HG02642 (cell line): Measurements from ENCODE around the gene VSTM4.

Experiments
- ATAC-seq: cut with Tn5 transposase; IDR thresholded peaks from one replicate; pipeline ENCODE4 v1.9.1; 2021; ENCODE audit warnings: mild to moderate bottlenecking; ENCODE audit not compliant: unreplicated experiment, poor library complexity

VSTM4 gene

DNA sequence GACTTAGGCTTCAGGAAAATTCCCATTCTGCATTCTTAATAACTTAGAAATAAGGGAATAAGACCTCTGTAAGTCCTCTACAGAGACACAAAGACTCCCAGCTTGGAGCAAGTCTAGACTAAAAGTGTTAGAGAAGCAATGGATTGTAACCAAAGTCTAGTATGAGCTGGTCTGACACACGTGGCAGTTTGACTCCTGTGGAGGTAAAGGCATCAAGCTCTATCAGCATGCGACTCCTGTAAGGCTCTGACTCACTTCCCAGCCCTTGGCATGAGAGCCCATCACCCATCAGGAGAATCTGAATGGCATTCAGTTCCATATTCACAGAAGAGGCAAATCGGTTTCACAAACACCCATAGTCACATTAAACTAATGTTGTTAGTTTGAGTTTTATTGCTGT, 4.4 kb upstream of the VSTM4 start:
- no peak for ATAC-seq

DNA sequence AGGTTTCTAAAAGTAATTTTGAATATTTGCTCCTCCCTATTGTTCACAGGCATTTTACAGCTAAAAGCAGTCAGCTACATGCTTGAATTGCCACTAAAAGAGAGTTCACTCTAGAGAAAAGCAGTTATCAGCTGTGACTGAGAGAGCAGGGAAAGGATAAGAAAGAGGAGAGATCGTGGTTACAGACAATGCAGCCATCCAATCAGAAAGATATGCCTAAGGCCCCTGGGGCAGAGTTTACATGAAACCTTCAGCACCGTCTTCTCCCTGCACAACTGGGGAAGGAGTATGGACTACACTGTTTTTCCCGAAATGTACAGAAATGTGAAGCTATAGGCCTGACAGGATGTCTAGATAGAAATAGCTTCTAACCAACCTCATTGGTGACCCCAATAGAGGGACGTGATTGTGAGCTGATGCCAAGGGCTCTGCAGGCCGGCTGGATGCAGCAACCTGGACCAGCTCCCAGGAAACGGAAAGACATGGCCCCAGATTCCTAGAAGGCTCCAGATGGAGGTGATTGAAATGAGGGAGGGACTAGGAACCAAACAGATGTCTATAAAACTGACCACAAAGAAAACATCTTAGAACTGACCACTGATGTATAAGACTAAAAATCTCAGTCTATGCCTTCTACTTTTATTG, 3.2 kb upstream of the VSTM4 start:
- ATAC-seq, result no peak

DNA sequence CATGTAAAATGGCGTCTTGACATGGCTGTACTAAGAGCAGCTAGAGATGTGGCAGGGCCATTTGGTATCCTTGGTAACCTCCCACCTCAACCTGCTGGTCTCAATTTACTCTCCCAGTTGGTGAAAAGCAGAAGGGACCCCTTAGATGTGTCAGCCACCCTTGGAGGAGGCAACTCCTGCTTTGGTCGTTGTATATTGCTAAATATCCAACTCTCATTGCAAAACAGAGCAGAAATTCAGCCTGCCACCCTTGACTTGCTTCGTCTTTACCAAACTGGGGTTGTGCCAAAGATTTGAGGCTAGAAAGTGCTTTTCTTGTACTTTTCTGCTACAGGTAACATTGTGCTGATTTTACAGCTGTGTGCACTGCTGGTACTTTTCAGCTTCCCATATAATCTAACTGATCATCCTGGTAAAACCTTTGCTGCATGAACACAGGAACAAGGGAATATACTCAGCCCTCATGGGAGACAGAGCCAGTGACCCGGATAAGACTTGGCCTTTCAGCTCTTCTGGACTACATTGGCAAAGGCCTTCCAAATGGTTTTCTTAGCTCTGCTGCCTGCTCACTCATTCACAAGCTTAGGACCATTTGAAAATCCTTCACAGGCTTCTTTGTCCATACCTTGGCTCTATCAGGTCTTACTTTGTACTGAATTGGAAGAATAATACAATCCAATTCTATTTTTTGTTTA, 2.2 kb upstream of the VSTM4 start:
- ATAC-seq, result no peak

DNA sequence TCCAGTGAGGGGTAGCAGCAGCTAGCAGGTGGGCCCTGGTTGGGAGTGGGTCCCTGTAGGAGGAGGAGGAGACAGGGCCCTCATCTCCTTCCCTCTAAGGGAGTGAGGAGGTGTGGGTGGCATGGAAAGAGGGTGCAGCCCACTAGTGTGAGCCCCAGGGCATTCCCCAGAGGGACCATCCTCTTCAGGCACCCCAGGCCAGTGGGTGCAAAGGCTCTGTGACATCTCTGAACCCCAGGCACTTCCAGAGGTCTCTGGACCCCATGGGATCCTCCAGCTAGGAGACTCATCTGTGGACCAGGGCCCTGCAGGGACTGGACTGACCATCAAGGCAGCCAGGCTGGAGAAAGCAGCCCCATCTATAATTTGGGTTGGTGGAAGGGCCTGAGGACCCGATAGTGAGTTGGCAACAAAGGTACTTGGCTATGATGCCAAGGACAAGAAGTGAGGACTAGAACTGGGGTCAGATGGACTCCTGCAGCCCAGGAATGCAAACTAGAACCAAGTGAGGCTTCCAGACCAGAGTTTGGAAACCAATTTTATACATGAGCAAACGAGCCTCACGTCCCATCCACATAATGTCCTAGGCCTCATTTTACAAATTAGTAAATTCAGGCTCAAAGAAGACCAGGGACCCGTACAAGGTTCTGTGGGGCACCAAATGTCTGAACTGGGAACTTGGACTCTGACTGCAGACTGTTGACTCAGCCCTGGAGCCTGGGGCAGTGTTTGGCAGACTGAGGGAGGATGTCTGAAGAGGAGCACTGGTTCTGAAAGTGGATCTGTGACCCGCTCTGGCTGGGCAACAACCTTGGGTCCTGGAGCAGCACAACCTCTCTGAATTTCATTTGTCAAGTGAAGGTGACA, 1.4 kb upstream of the VSTM4 start:
- no peak for ATAC-seq

DNA sequence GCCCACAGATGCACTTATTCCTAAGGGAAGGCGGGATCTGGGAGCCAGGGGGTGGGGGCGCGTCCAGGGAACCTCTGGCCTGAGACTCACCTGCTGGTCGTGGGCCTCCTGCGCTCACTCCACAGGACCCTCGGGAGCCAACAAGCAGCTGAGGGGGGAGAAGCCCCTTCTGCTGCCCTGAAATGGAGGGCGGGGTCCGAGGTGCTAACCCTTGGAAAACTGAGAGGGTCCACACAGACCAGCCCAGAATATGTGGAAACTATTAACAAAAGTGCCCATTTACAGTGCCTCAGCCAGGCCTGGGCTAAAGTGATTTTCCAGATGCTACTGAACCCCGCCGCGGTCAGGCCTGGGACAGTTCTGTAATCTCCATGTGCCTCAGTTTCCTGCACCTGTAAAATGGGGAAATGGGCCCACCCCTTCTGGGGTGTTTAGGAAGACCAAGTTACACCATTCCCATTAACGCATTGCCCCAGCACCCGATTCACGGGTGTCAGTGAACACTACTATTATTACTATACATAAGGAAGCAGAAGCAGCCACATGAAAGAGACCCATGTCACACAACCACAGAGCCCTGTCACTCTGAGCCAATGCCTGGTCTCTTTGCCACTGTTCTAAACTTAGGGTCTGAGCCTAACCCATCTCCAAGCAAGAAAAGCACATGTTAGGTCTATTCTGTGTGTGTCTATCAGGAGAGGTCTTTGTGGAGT, 630 bp upstream of the VSTM4 start:
- ATAC-seq, result no peak

DNA sequence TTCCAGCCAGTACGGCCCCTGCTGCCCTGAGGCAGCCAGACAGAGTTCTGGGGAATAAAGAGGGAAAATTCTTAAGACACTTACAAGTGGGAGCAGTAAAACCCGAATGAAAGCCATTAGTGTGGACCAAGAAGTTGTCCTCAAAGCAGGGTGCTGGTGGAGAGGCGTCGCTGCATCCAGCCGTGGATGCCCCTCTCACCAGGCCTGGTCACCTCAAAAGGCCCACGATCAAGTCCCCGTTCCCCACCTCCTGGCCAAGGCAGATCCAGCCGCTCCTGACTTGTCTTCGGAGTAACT, 656 bp downstream of the VSTM4 start:
- no peak for ATAC-seq

DNA sequence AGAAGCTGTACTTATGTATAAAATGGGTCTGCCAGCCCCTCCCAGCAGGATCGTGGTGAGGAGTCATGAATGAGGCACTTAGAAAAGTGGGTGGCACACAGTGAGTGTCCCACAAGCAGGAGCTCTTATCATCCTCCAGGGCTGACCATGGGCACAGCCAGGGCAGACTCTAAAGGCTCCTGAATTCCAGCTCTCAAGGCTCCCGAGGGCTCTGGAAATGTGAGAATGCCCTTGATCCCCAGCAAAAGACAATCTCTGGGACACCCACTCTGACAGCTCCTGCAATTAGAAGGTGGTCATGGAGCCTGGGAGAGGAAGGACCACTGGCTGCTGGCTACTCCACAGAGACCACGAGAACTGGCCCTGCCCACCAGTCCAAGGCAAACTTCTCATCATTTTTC, 1.6 kb downstream of the VSTM4 start:
- no peak for ATAC-seq

DNA sequence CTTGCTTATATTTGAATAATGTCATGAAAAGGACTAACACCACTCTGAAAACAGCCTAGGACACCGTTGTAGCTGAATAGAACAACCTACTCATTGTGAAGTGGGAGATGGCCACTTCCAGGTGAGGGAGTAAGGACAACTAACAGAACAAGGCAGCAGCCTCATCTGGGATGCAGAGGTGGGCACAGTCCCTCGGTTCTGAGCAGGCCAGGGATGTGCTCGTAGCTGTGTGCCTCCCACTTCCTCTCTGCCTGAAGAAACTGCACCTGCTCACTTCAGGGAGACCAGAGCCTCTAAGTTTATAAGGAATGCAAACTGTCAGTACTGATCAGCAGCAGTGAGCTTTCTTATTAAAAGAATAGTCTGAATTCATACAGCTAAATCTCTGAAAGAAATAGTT, 2.5 kb downstream of the VSTM4 start:
- ATAC-seq, result no peak

DNA sequence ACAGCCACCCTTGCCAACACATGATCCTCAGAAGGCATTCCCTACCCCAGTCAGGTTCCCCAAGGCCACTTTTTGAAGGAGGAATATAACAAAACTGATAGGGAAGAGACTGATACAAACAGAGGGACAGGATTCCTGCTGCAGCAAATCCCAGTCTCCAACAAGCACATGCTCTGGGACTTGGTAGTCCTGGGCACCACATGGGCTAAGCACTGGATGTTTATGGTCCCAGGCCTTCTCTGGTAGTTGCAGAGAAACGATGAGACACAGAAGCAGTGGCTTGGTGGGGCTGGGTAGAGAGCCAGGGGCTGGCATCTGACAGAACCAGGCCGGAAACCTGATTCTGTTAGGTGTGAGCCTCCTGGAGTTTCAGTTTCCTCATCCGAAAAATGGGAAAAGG, 3.2 kb downstream of the VSTM4 start:
- no peak for ATAC-seq

DNA sequence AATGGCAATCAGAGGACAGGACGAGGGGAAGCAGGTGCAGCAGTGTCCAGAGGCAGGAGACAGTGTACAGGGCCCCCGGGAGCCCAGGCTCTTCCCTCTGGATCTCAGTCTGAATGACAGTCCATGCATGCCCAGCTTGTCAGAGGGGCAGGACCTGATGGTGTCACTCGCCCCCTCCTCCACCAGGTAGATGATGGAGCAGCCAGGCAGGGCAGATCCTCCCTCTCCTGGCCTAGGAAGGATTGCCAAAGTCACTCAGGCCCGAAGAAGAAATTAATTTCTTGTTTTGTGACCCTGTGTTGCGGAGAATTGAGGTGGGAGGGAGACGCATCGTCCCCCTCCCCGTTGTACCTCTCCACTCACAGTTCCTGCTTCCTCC, 4.0 kb downstream of the VSTM4 start:
- ATAC-seq, result no peak

DNA sequence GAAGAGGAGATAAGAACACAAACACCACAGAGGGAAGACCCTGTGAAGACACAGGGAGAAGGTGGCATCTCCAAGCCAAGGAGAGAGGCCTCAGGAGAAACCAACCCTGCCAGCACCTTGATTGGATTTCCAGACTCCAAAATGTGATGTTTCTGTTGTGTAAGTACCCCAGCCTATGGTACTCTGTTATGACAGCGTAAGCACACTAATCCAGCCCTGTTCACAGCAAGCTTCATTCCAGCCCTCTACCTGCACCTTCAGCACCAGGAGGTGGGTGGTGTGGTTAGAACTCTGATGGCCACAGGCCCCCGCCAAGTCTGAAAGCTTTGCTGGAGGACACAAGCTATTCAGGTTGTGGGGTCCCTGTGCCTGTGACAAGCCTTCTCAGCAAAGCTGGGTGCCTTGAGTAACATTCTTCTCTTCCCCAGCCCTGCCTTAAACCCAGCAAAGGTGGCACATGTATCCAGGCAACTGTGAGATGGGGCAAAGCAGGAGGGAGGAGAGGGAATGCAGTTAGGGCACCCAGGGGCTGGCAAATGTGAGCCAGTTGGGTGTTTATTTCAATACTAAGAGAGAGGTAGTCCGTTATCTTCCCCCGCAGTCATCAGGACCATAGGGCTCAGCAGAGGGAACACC, 4.5 kb downstream of the VSTM4 start:
- no peak for ATAC-seq

DNA sequence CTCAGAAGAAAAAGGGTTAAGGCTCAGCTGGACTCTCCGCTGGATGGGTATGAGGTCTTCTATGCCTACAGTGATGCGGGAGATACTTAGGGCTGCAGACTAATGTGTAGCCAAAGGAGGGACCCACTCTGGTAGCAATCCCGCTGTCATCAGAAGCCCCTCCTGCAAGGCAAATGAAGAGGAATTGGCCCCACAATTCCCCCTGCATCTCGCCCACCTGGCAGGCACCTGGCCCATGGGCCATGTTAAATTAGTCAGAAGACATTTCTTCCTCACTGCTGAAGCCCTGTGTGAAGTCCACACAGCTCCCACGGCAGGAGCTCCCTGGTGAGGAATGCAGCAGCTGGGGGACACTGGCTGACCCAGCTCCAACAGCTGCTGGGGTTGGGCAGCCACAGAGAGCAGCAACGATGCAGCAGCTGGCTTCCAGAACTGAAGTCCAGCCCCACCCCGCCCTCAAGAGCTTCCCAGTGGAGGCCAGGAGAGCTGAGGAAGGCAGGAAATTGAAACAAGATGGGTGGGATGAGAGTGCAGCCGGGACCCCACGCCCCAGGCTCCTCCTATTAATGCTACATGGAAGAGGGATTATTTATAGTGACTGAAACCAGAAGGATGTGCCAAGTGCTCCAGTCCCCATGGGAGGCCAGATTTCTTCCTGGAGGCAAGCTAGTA, 5.5 kb downstream of the VSTM4 start:
- ATAC-seq, result no peak

DNA sequence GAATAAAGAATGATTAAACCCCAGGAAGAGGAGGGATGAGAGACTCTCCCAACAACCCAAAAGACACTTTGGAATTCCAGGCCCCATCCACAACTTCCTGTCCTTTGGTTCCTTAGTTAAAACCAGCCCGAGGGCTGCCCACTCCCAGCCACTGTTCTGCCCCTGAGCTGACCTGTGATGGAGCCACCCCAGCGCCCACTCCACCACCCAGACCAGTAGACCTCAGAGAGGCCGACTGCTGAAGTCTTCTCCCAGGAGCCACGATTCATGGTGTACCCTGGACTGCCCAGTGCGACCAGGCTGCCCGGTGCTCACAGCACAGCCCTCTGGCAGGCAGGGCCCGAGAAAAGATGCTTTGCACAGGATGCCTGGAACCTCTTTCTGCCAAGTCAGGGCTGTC, 6.7 kb downstream of the VSTM4 start:
- no peak for ATAC-seq

DNA sequence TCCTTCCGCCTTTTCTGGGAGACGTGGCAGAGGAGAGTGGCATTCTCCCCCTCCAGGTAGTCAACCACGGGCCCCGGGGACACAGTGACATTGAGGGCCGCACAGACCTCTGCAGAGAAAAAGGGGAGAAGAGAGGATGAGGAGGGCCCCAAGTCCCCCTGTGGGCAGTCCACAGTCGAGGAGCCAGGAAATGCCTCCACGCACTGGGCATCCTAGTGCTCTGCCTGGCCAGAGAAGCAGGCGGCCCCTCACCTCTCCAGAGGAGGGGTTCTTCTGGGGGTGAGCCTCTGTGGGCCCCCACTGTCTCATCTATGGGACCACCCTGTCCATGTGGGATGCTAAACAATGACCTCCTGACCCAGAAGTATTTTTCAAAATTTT, 7.4 kb downstream of the VSTM4 start:
- no peak for ATAC-seq

DNA sequence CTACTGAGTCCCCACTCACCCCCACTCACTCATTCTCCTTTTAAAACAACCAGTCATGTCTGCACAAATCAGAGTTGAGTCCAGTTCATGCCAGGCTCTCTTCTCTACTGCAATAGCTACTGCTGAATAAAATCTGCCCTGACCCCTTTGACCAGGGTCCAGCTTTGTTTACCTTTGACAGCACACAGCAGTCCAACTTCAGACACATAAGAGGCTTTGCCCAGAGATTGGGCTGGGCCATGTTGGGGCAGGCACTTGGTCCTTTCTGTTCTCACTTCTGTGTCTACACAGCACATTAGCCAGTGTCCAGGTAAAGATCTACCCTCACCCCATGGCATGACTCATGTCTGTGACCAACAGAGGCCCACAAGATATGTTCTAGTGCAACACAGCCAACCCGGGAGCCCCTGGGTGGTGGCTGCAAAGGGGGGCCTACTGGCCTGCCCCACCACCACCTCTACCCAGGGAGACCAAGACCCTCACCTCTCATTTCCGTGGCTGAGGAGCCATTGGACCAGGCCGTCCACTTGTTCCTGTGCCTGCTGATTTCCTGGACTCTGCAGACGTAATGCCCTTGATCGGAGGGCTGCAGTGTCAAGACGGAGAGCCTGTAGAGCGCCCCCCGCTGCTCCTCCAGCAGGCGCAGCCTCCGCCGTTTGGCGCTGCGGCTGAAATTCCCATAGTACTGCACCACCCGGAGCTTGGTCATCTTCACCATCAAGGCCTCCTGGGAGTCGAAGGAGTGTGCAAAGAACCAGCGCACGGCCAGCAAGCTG, 8.0 kb downstream of the VSTM4 start:
- ATAC-seq, result no peak

DNA sequence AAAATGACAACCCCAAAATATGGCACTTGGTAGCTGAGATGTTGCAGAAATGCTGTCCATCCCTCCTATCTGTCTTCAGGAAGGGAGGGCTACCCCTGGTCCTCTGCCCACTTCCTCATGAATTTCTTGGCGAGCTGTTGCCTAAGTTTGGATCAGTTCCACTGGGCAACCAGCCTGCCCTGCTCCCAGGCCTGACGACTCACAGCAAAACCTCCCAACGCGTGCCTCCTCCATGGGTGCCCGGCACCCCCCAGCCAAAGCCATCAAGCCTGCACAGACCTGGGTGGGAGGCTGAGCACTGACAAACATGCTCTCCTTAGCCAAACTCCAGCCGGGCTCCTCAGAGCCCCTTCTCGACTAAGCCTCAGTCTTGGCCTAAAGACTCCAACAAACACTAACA, 8.9 kb downstream of the VSTM4 start:
- no peak for ATAC-seq

DNA sequence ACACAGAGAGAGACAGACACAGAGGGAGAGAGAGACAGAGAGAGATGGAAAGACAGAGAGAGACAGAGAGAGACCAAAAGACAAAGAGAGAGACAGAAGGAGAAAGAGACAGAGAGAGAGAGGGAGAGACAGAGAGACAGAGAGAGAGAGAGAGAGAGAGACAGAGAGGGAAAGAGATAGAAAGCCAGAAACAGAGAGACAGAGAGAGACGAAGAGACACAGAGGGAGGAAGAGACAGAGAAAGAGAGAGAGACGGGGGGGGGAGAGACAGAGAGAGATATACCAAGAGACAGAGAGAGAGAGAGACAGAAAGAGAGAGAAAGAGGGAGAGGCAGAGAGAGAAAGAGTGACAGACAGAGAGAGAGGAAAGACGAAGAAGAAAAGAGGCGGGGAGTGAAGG, 10.2 kb downstream of the VSTM4 start:
- ATAC-seq, result no peak

DNA sequence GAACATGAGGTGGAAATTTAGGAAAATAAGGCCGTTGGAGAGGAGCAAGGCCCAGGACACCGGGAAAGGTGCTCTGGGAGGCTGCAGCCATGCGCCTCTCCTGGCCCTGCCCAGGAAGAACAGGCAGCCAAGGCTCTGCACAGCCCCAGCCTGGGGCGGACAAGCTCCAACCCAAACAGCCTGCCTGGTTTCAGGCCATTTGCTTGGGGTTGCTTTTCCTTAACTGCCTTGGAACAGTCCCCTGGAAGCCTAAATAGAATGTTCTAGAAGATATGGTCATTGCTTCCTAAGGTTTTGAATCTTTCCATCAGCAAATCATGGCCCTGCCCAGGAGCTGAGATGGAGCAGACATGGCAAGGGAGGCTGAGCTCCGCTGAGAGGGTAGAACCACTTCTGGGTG, 11.0 kb downstream of the VSTM4 start:
- no peak for ATAC-seq

DNA sequence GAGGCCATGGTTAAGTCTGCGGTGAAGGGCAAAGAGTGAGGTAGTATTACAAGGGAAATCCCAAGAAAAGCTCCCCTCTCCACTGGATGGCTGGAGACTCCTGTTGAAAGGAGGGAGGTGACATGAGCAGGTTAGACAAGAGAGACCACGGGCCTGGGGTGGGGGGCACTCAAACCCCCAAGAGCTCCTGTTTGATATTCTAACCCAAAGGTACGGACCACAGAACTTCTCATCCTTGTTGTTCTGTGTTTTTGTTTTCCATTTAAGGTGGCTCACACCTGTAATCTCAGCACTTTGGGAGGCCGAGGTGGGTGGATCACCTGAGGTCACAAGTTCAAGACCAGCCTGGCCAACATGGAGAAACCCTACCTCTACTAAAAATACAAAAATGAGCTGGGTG, 11.6 kb downstream of the VSTM4 start:
- no peak for ATAC-seq
